Osteocyte (in vitro differentiated cells): Measurements from ENCODE around the gene FAM177A1. TPM values are rescaled to one million over a fixed set of nuclear protein-coding genes. Genes with fewer than 3 reads are reported as not detected.
A peak's percentile ranks its signal among the peaks of the same experiment; 100 is the strongest.

Source experiments
- DNase-seq: peaks from one replicate; pipeline ENCODE4 v3.0.0; 2021; ENCODE audit warnings: mixed read lengths; ENCODE audit not compliant: unreplicated experiment; ENCODE audit errors: extremely low spot score
- H3K27ac Mint-ChIP-seq: one replicate; pipeline ENCODE4 v1.8.0; 2021; ENCODE audit warnings: mild to moderate bottlenecking, mixed read lengths; ENCODE audit not compliant: unreplicated experiment
- H3K27me3 Mint-ChIP-seq: one replicate; pipeline ENCODE4 v1.8.0; 2021; ENCODE audit warnings: mixed read lengths; ENCODE audit not compliant: unreplicated experiment
- H3K36me3 Mint-ChIP-seq: one replicate; pipeline ENCODE4 v1.8.0; 2021; ENCODE audit warnings: mixed read lengths; ENCODE audit not compliant: unreplicated experiment
- H3K4me1 Mint-ChIP-seq: one replicate; pipeline ENCODE4 v1.8.0; 2021; ENCODE audit warnings: mixed read lengths; ENCODE audit not compliant: unreplicated experiment
- H3K4me3 Mint-ChIP-seq: one replicate; pipeline ENCODE4 v1.8.0; 2021; ENCODE audit warnings: mild to moderate bottlenecking, moderate library complexity, mixed read lengths; ENCODE audit not compliant: unreplicated experiment
- H3K9me3 Mint-ChIP-seq: one replicate; pipeline ENCODE4 v1.8.0; 2021; ENCODE audit warnings: mixed read lengths; ENCODE audit not compliant: unreplicated experiment
- total RNA-seq: library from RNA; stranded (reverse); gene quantifications from 2 replicates; pipeline ENCODE4 v1.2.1, GENCODE V29; 2021
- TF ChIP-seq, protein P1 (sequence below): fragments of 200-600 bp; sonication (generic); IDR thresholded peaks from 2 replicates; pipeline ENCODE4 v1.5.0; 2021; ENCODE audit warnings: antibody characterized with exemption, mild to moderate bottlenecking, moderate library complexity

Gene FAM177A1
- total RNA-seq, 1 donor from 2014 or later, result 76.5 TPM

DNA sequence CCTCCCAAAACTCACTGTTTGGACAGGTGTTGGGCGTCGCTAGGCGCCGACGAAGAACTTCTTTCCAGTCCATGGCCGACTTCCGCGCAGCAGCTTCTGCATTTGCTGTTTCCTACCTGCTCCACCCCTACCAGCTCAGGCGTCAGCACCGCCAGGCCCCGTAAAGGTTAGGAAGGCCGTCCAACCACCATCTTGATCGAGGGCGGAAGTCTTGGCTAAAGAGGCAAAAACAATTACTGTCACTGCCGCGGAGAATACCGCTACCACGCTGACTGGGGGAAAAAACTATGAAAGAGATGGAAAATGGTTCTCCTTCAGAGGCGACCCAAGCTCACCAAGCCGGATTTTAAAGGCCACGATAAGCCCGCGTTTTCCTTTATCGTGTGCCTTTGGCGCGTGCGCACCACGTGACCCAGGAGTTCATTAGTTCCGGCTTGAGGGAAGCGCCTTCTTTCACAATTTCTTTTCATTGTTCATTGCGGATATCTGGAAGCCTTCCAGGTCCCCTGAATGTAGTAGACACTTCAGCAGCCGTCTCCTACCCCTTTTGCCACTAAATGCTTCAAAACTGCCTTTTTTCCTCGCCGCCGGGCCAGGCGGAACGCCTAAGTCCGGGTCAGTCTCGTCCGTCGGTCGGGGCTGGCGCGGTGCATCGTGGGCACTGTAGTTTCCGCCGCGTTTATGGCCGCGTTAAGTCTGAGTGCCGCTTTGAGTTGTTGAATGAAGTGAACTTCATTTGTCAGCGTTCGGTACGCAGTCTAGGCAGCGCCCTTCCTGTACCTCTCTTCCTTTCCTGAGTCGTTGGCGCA, 76.0 kb downstream of the FAM177A1 start, which contains the start of the genes PPP2R3C and PRORP:
Gene PPP2R3C (minus strand): TSS at position 104 of the 809 bp plus-strand sequence. CDS start 31 bp downstream, at position 73.
Gene PRORP (plus strand): TSS at position 666 of the 809 bp plus-strand sequence. CDS start 694 bp downstream, outside the sequence.
- peaks cover 46% of the 10 kb centered on the region for H3K4me1 Mint-ChIP-seq
- peak; percentile 92 for DNase-seq
- no peaks in the 10 kb centered on the region for H3K9me3 Mint-ChIP-seq
- TF ChIP-seq, protein P1, sequence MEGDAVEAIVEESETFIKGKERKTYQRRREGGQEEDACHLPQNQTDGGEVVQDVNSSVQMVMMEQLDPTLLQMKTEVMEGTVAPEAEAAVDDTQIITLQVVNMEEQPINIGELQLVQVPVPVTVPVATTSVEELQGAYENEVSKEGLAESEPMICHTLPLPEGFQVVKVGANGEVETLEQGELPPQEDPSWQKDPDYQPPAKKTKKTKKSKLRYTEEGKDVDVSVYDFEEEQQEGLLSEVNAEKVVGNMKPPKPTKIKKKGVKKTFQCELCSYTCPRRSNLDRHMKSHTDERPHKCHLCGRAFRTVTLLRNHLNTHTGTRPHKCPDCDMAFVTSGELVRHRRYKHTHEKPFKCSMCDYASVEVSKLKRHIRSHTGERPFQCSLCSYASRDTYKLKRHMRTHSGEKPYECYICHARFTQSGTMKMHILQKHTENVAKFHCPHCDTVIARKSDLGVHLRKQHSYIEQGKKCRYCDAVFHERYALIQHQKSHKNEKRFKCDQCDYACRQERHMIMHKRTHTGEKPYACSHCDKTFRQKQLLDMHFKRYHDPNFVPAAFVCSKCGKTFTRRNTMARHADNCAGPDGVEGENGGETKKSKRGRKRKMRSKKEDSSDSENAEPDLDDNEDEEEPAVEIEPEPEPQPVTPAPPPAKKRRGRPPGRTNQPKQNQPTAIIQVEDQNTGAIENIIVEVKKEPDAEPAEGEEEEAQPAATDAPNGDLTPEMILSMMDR, result no peak
- H3K4me3 Mint-ChIP-seq, result peak within 1 kb of the TSS; percentile 97
- peak within 1 kb of the TSS; percentile 100 for H3K27ac Mint-ChIP-seq
- peaks cover 16% of the 10 kb centered on the region for H3K36me3 Mint-ChIP-seq
- no peaks in the 10 kb centered on the region for H3K27me3 Mint-ChIP-seq

- peak overlapping the region; percentile 97 for H3K4me3 Mint-ChIP-seq
- peaks cover 46% of the 10 kb centered on the region for H3K4me1 Mint-ChIP-seq
- no peak for DNase-seq
These were observed 76.8 kb downstream of the FAM177A1 start for GRCh38 chr14:35122696-35123387.

DNA sequence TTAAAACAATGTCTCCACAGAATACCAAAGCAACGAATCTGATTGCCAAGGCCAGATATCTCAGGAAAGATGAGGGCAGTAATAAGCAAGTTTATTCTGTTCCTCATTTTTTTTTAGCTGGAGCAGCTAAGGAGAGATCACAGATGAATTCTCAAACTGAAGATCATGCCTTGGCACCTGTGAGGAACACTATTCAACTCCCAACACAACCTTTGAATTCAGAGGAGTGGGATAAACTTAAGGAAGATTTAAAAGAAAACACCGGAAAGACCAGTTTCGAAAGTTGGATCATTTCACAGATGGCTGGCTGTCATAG, 77.3 kb downstream of the FAM177A1 start:
- H3K36me3 Mint-ChIP-seq, result peaks cover 18% of the 10 kb centered on the region
- TF ChIP-seq, protein P1, result no peak
- peak overlapping the region; percentile 97 for H3K4me3 Mint-ChIP-seq
- H3K27me3 Mint-ChIP-seq, result no peaks in the 10 kb centered on the region
- peaks cover 47% of the 10 kb centered on the region for H3K4me1 Mint-ChIP-seq
- no peak for DNase-seq
- peak overlapping the region; percentile 100 for H3K27ac Mint-ChIP-seq
- no peaks in the 10 kb centered on the region for H3K9me3 Mint-ChIP-seq

More at GRCh38 chr14:35122696-35123387, 76.8 kb downstream of the FAM177A1 start:
- H3K27ac Mint-ChIP-seq, result peak overlapping the region; percentile 100
- no peaks in the 10 kb centered on the region for H3K9me3 Mint-ChIP-seq
- H3K36me3 Mint-ChIP-seq, result peaks cover 16% of the 10 kb centered on the region
- TF ChIP-seq, protein P1, result no peak
- no peaks in the 10 kb centered on the region for H3K27me3 Mint-ChIP-seq

GRCh38 chr14:35124127-35124526, 78.1 kb downstream of the FAM177A1 start:
- H3K4me3 Mint-ChIP-seq, result peak overlapping the region; percentile 97
- peak overlapping the region; percentile 100 for H3K27ac Mint-ChIP-seq
- H3K4me1 Mint-ChIP-seq, result peaks cover 50% of the 10 kb centered on the region
- H3K36me3 Mint-ChIP-seq, result peaks cover 17% of the 10 kb centered on the region
- TF ChIP-seq, protein P1, result no peak
- no peak for DNase-seq
- no peaks in the 10 kb centered on the region for H3K27me3 Mint-ChIP-seq
- H3K9me3 Mint-ChIP-seq, result no peaks in the 10 kb centered on the region

Other genes with a start within 250 kb of the FAM177A1 start
- 26.7 and 27.7 TPM in 2 replicates for gene BAZ1A, start 170.9 kb upstream of the FAM177A1 start, total RNA-seq
- 59.7 and 62.4 TPM in 2 replicates for gene SRP54, start 63.3 kb upstream of the FAM177A1 start, total RNA-seq
- 33.1 and 36.9 TPM in 2 replicates for gene PPP2R3C, start 75.7 kb downstream of the FAM177A1 start, total RNA-seq
- 28.3 and 31.1 TPM in 2 replicates for gene PRORP, start 76.3 kb downstream of the FAM177A1 start, total RNA-seq
- gene PSMA6, start 246.1 kb downstream of the FAM177A1 start, total RNA-seq, result 137 and 146 TPM in 2 replicates